HepG2 (cell line): Measurements from ENCODE around the gene SLC25A19. TPM values are rescaled to one million over a fixed set of nuclear protein-coding genes. Genes with fewer than 3 reads are reported as not detected.
A peak's percentile ranks its signal among the peaks of the same experiment; 100 is the strongest.

ENCODE experiments used
- BCL3 ChIP-seq: sonication (generic); formaldehyde crosslinking; IDR thresholded peaks from 2 replicates; pipeline ENCODE4 v1.5.1; 2020; ENCODE audit warnings: mild to moderate bottlenecking, missing genetic modification reagents, moderate library complexity
- DPF2 ChIP-seq: sonication (generic); formaldehyde crosslinking; IDR thresholded peaks from 2 replicates; pipeline ENCODE4 v1.4.0; 2020; ENCODE audit warnings: mild to moderate bottlenecking, low read depth, missing genetic modification reagents, borderline replicate concordance
- HOXA3 ChIP-seq: sonication (generic); formaldehyde crosslinking; IDR thresholded peaks from 2 replicates; pipeline ENCODE4 v1.5.0; 2020; ENCODE audit warnings: missing genetic modification reagents
- MXD4 ChIP-seq: IDR thresholded peaks from 2 replicates; pipeline ENCODE4 v1.6.1; 2016; ENCODE audit warnings: mild to moderate bottlenecking, missing biosample characterization, missing genetic modification reagents
- REL ChIP-seq: sonication (generic); formaldehyde crosslinking; conservative IDR thresholded peaks from 2 replicates; pipeline ENCODE4 v1.8.0; 2022; ENCODE audit warnings: mild to moderate bottlenecking, missing genetic modification reagents, moderate library complexity
- SALL1 ChIP-seq: sonication (generic); formaldehyde crosslinking; IDR thresholded peaks from 2 replicates; pipeline ENCODE4 v1.8.0; 2022; ENCODE audit warnings: mild to moderate bottlenecking, missing genetic modification reagents
- SMAD1 ChIP-seq: sonication (generic); formaldehyde crosslinking; IDR thresholded peaks from 2 replicates; pipeline ENCODE4 v1.4.0; 2020; ENCODE audit warnings: missing genetic modification reagents, low read depth, mild to moderate bottlenecking, borderline replicate concordance
- SOX6 ChIP-seq, 2 experiments: fragments of 450-650 bp in 1 of 2; sonication (generic) in 1 of 2; formaldehyde crosslinking in 1 of 2; IDR thresholded peaks; 2 replicates each; pipeline versions ENCODE4 v1.4.0 to v1.6.1; 2017 to 2020; ENCODE audit warnings: antibody characterized with exemption in 1 of 2, mild to moderate bottlenecking in 1 of 2, missing genetic modification reagents in 1 of 2
- U2AF2 ChIP-seq: fragments of 200-400 bp; formaldehyde crosslinking; IDR thresholded peaks from 2 replicates; pipeline ENCODE4 v1.6.1; 2017; ENCODE audit warnings: low read depth, mild to moderate bottlenecking, low read length
- ZBTB25 ChIP-seq: IDR thresholded peaks from 2 replicates; pipeline ENCODE4 v1.6.1; 2018; ENCODE audit warnings: missing genetic modification reagents
- polyA plus RNA-seq, 8 experiments: library from polyadenylated mRNA; depleted of rRNA in 3 of 8; stranded (reverse) in 7 of 8; unstranded in 1 of 8; fragments of >200 nt; fragmentation: Illumina TruSeq in 4 of 8; extraction: Trizol in 4 of 8; gene quantifications; 2 replicates each; pipeline versions ENCODE4 v1.2.1 to v1.2.3, GENCODE V29; 2011 to 2016; ENCODE audit warnings: low read depth in 4 of 8, missing spikeins in 1 of 8, mixed read lengths in 1 of 8; ENCODE audit not compliant: insufficient read depth in 1 of 8
- total RNA-seq, 5 experiments: library from RNA; depleted of rRNA; stranded (reverse); fragments of >200 nt; fragmentation: Illumina TruSeq; extraction: Trizol; gene quantifications; 2 replicates each; pipeline ENCODE4 v1.2.3, GENCODE V29; 2016; ENCODE audit warnings: low read depth in 1 of 5
- TF ChIP-seq, protein P1 (sequence below): sonication (generic); formaldehyde crosslinking; IDR thresholded peaks from 2 replicates; pipeline ENCODE4 v1.4.0; 2020; ENCODE audit warnings: missing genetic modification reagents, borderline replicate concordance
- TF ChIP-seq, protein P2 (sequence below): IDR thresholded peaks from 2 replicates; pipeline ENCODE4 v1.6.1; 2016; ENCODE audit warnings: missing compliant biosample characterization, missing genetic modification reagents, borderline replicate concordance

Gene SLC25A19
- total and polyA plus RNA-seq, 2 of the 13 experiments (the other 11 are each of a cell fraction or from before 2014, with no cell fraction given): 24.4 to 41.4 TPM

- TF ChIP-seq ZBTB25 (CRISPR knock-in tag) (peak; percentile 89), DPF2 (no peak), REL (CRISPR knock-in tag) (peak; percentile 62; the same call in 1 of the 2 replicates), SALL1 (CRISPR knock-in tag) (peak; percentile 85), U2AF2 (peak; percentile 76; the same call in 1 of the 2 replicates), SOX6 (IDR thresholded peaks at IDR 0.05) (no peak), SOX6 (CRISPR knock-in tag; IDR thresholded peaks at IDR 0.05) (peak; percentile 59), MXD4 (CRISPR knock-in tag) (peak; percentile 85), BCL3 (peak; percentile 78), SMAD1 (CRISPR knock-in tag) (peak; percentile 88; the same call in 1 of the 2 replicates), HOXA3 (peak; percentile 80; the same call in 1 of the 2 replicates)
- TF ChIP-seq, protein P1, sequence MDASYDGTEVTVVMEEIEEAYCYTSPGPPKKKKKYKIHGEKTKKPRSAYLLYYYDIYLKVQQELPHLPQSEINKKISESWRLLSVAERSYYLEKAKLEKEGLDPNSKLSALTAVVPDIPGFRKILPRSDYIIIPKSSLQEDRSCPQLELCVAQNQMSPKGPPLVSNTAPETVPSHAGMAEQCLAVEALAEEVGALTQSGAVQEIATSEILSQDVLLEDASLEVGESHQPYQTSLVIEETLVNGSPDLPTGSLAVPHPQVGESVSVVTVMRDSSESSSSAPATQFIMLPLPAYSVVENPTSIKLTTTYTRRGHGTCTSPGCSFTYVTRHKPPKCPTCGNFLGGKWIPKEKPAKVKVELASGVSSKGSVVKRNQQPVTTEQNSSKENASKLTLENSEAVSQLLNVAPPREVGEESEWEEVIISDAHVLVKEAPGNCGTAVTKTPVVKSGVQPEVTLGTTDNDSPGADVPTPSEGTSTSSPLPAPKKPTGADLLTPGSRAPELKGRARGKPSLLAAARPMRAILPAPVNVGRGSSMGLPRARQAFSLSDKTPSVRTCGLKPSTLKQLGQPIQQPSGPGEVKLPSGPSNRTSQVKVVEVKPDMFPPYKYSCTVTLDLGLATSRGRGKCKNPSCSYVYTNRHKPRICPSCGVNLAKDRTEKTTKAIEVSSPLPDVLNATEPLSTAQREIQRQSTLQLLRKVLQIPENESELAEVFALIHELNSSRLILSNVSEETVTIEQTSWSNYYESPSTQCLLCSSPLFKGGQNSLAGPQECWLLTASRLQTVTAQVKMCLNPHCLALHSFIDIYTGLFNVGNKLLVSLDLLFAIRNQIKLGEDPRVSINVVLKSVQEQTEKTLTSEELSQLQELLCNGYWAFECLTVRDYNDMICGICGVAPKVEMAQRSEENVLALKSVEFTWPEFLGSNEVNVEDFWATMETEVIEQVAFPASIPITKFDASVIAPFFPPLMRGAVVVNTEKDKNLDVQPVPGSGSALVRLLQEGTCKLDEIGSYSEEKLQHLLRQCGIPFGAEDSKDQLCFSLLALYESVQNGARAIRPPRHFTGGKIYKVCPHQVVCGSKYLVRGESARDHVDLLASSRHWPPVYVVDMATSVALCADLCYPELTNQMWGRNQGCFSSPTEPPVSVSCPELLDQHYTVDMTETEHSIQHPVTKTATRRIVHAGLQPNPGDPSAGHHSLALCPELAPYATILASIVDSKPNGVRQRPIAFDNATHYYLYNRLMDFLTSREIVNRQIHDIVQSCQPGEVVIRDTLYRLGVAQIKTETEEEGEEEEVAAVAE: no peak; the same call in 1 of the 2 replicates
- TF ChIP-seq, protein P2, sequence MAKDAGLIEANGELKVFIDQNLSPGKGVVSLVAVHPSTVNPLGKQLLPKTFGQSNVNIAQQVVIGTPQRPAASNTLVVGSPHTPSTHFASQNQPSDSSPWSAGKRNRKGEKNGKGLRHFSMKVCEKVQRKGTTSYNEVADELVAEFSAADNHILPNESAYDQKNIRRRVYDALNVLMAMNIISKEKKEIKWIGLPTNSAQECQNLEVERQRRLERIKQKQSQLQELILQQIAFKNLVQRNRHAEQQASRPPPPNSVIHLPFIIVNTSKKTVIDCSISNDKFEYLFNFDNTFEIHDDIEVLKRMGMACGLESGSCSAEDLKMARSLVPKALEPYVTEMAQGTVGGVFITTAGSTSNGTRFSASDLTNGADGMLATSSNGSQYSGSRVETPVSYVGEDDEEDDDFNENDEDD (CRISPR knock-in tag): peak; percentile 43; the same call in 1 of the 2 replicates
These were observed 27.7 kb downstream of the SLC25A19 start, which contains the start of the genes GGA3 and MRPS7 (continued) for GRCh38 chr17:75261336-75262111.
